B cell (primary cell): ENCODE results near the gene WBP4.

ENCODE experiments used
- EZH2 ChIP-seq: IDR thresholded peaks from 2 replicates; pipeline ENCODE4 v1.6.1; 2012; ENCODE audit warnings: borderline replicate concordance, low read depth, mild to moderate bottlenecking, moderate library complexity, low read length; ENCODE audit not compliant: insufficient read depth, poor library complexity, severe bottlenecking
- TF ChIP-seq, protein P1 (sequence below): fragments of 200-600 bp; IDR thresholded peaks from one replicate; pipeline ENCODE4 v1.8.0; 2022; ENCODE audit warnings: antibody characterized with exemption, mild to moderate bottlenecking

DNA sequence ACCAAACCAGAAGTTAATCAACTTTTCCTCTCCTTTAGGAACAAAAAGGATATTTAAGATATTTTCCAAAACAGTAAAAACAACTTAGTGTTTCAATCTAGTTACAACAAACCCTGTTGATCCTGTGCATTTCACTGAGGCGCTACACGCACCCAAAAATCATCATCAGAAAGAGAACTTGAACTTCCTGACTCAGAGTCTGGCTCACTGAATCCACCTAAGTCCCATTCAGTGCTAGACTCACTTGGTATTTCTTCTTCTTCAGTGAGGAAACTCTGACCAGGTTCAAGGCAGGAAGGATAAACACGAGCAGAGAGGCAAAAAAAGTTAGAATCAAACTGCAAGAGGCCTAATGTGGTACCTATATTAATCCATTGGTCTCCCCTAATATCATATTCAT, 69.0 kb downstream of the WBP4 start:
- TF ChIP-seq, protein P1, sequence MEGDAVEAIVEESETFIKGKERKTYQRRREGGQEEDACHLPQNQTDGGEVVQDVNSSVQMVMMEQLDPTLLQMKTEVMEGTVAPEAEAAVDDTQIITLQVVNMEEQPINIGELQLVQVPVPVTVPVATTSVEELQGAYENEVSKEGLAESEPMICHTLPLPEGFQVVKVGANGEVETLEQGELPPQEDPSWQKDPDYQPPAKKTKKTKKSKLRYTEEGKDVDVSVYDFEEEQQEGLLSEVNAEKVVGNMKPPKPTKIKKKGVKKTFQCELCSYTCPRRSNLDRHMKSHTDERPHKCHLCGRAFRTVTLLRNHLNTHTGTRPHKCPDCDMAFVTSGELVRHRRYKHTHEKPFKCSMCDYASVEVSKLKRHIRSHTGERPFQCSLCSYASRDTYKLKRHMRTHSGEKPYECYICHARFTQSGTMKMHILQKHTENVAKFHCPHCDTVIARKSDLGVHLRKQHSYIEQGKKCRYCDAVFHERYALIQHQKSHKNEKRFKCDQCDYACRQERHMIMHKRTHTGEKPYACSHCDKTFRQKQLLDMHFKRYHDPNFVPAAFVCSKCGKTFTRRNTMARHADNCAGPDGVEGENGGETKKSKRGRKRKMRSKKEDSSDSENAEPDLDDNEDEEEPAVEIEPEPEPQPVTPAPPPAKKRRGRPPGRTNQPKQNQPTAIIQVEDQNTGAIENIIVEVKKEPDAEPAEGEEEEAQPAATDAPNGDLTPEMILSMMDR = no peak
- TF ChIP-seq EZH2 = no peak
